Mesenchymal stem cell (in vitro differentiated cells and primary cell): Measurements from ENCODE around the gene PAPLN. TPM values are rescaled to one million over a fixed set of nuclear protein-coding genes. Genes with fewer than 3 reads are reported as not detected.

ENCODE experiments used
- DNase-seq: peaks from one replicate; pipeline ENCODE4 v3.0.0-alpha.2; 2013
- H2AFZ ChIP-seq: one replicate; pipeline ENCODE4 v1.6.1; 2013; ENCODE audit warnings: low read depth, mild to moderate bottlenecking, control low read depth, inconsistent platforms, low read length, moderate library complexity
- H2AK5ac ChIP-seq: 2 replicates; pipeline ENCODE4 v1.6.1; 2013; ENCODE audit warnings: low read length, moderate library complexity, mild to moderate bottlenecking, inconsistent platforms; ENCODE audit not compliant: severe bottlenecking
- H2BK120ac ChIP-seq: one replicate; pipeline ENCODE4 v1.6.1; 2013; ENCODE audit warnings: low read depth, mild to moderate bottlenecking, inconsistent platforms, low read length, moderate library complexity
- H2BK12ac ChIP-seq, 2 experiments: one replicate each; pipeline ENCODE4 v1.6.1; 2013; ENCODE audit warnings: inconsistent platforms in 2 of 2, low read length in 2 of 2, mild to moderate bottlenecking in 2 of 2, moderate library complexity in 2 of 2, control low read depth in 1 of 2
- H2BK15ac ChIP-seq: one replicate; pipeline ENCODE4 v1.6.1; 2013; ENCODE audit warnings: mild to moderate bottlenecking, low read depth, inconsistent platforms; ENCODE audit not compliant: poor library complexity, severe bottlenecking
- H2BK5ac ChIP-seq: 2 replicates; pipeline ENCODE4 v1.6.1; 2013; ENCODE audit warnings: low read depth, mild to moderate bottlenecking, low read length, control low read depth, inconsistent platforms; ENCODE audit not compliant: poor library complexity, severe bottlenecking
- H3K14ac ChIP-seq, 2 experiments: one replicate each; pipeline ENCODE4 v1.6.1; 2013; ENCODE audit warnings: inconsistent platforms in 2 of 2, low read length in 2 of 2, control low read depth in 1 of 2, mild to moderate bottlenecking in 1 of 2, moderate library complexity in 1 of 2
- H3K18ac ChIP-seq, 2 experiments: one replicate each; pipeline ENCODE4 v1.6.1; 2013; ENCODE audit warnings: inconsistent platforms in 2 of 2, low read length in 2 of 2, control low read depth in 1 of 2, low read depth in 1 of 2, mild to moderate bottlenecking in 1 of 2
- H3K23ac ChIP-seq, 2 experiments: one replicate each; pipeline ENCODE4 v1.6.1; 2013; ENCODE audit warnings: inconsistent platforms in 2 of 2, low read length in 2 of 2, mild to moderate bottlenecking in 2 of 2, moderate library complexity in 2 of 2, control low read depth in 1 of 2
- H3K27ac ChIP-seq: 2 replicates; pipeline ENCODE4 v1.5.1; 2013; ENCODE audit warnings: mild to moderate bottlenecking, moderate library complexity, low read length, control low read depth, inconsistent platforms; ENCODE audit not compliant: poor library complexity, severe bottlenecking
- H3K27me3 ChIP-seq, 2 experiments: 2 replicates each; pipeline versions ENCODE4 v1.6.1 to v1.7.0; 2013; ENCODE audit warnings: low read length in 2 of 2, mild to moderate bottlenecking in 2 of 2, moderate library complexity in 2 of 2, control low read depth in 1 of 2, inconsistent platforms in 1 of 2; ENCODE audit not compliant: control insufficient read depth in 1 of 2, insufficient read depth in 1 of 2
- H3K36me3 ChIP-seq, 2 experiments: 2 replicates each; pipeline versions ENCODE4 v1.6.1 to v1.7.0; 2013; ENCODE audit warnings: low read length in 2 of 2, control low read depth in 1 of 2, inconsistent platforms in 1 of 2, low read depth in 1 of 2, mild to moderate bottlenecking in 1 of 2; ENCODE audit not compliant: insufficient read depth in 2 of 2, control insufficient read depth in 1 of 2
- H3K4ac ChIP-seq, 2 experiments: one replicate each; pipeline ENCODE4 v1.6.1; 2013; ENCODE audit warnings: inconsistent platforms in 2 of 2, low read length in 2 of 2, mild to moderate bottlenecking in 2 of 2, moderate library complexity in 2 of 2, control low read depth in 1 of 2, low read depth in 1 of 2
- H3K4me1 ChIP-seq: 2 replicates; pipeline ENCODE4 v1.6.1; 2013; ENCODE audit warnings: low read depth, low read length, control low read depth; ENCODE audit not compliant: control insufficient read depth, insufficient read depth
- H3K4me2 ChIP-seq: 2 replicates; pipeline ENCODE4 v1.6.1; 2013; ENCODE audit warnings: low read length, mild to moderate bottlenecking, inconsistent platforms; ENCODE audit not compliant: poor library complexity, severe bottlenecking
- H3K4me3 ChIP-seq, 2 experiments: 2 replicates each; pipeline versions ENCODE4 v1.5.1 to v1.7.0; 2013; ENCODE audit warnings: low read length in 2 of 2, mild to moderate bottlenecking in 2 of 2, control low read depth in 1 of 2, low read depth in 1 of 2; ENCODE audit not compliant: insufficient read depth in 1 of 2
- H3K79me1 ChIP-seq: replicated peaks from 2 replicates; pipeline ENCODE4 v1.6.1; 2013; ENCODE audit warnings: mild to moderate bottlenecking, control low read depth, low read length, inconsistent platforms; ENCODE audit not compliant: poor library complexity, severe bottlenecking
- H3K9ac ChIP-seq: 2 replicates; pipeline ENCODE4 v1.7.0; 2013; ENCODE audit warnings: mild to moderate bottlenecking, low read length, moderate library complexity
- H3K9me3 ChIP-seq: 2 replicates; pipeline ENCODE4 v1.7.0; 2013; ENCODE audit warnings: mild to moderate bottlenecking, low read length; ENCODE audit not compliant: control insufficient read depth
- H4K8ac ChIP-seq: one replicate; pipeline ENCODE4 v1.6.1; 2013; ENCODE audit warnings: inconsistent platforms, mild to moderate bottlenecking, low read length, moderate library complexity
- H4K91ac ChIP-seq: one replicate; pipeline ENCODE4 v1.6.1; 2013; ENCODE audit warnings: mild to moderate bottlenecking, low read length, inconsistent platforms
- WGBS: methylation state at CpG from one replicate; pipeline ENCODE4 v1.1.7; 2013; ENCODE audit warnings: mixed read lengths; 5-methylcytosine and 5-hydroxymethylcytosine counted together
- small RNA-seq: library from polyadenylated mRNA; stranded (forward); fragments of <200 nt; extraction: miRNeasy Mini kit (QIAGEN cat#:217004); gene quantifications from one replicate; pipeline ENCODE3, GENCODE V24; 2013; ENCODE audit warnings: low read depth

Gene PAPLN

DNA sequence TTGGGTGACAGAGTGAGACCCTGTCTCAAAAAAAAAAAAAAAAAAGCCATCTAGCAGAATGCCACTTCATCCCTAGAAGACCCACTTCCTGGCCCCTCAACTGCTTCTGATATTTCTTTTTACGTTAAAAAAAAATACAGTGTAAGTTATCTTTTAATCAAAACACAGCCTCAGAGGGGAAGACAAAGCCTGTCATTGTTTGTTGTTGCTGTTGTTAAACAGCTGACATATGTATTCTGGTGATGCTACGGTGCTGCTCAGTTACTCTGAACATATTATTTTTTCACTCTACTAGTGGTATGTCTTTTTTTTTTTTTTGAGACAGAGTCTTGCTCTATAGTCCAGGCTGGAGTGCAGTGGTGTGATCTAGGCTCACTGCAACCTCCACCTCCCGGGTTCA lies 75.4 kb downstream of the PAPLN start:
- no peak overlapping the region for H4K8ac ChIP-seq
- H2AFZ ChIP-seq, result no peak overlapping the region
- DNase-seq, result no peak
- no peak overlapping the region for H3K4ac ChIP-seq
- H3K4me1 ChIP-seq, result no peaks in the 10 kb centered on the region
- H3K27me3 ChIP-seq, result no peaks in the 10 kb centered on the region
- WGBS, result 100% methylated on average over 1 of the region's 3 CpGs
- H3K27ac ChIP-seq, result no peak overlapping the region
- peaks cover 7% of the 10 kb centered on the region for H3K79me1 ChIP-seq
- H2BK15ac ChIP-seq, result no peak overlapping the region
- no peak overlapping the region for H2AK5ac ChIP-seq
- H3K23ac ChIP-seq, result no peak overlapping the region
- H2BK120ac ChIP-seq, result no peak overlapping the region
- no peak overlapping the region for H4K91ac ChIP-seq
- no peak overlapping the region for H3K4me3 ChIP-seq
- H3K9me3 ChIP-seq, result no peaks in the 10 kb centered on the region
- no peak overlapping the region for H3K4me2 ChIP-seq
- H3K9ac ChIP-seq, result no peak overlapping the region
- H2BK12ac ChIP-seq, result no peak overlapping the region
- peaks cover 0 to 34% of the 10 kb centered on the region in 2 experiments for H3K36me3 ChIP-seq
- no peak overlapping the region for H3K18ac ChIP-seq
- H2BK5ac ChIP-seq, result no peak overlapping the region
- no peak overlapping the region for H3K14ac ChIP-seq

DNA sequence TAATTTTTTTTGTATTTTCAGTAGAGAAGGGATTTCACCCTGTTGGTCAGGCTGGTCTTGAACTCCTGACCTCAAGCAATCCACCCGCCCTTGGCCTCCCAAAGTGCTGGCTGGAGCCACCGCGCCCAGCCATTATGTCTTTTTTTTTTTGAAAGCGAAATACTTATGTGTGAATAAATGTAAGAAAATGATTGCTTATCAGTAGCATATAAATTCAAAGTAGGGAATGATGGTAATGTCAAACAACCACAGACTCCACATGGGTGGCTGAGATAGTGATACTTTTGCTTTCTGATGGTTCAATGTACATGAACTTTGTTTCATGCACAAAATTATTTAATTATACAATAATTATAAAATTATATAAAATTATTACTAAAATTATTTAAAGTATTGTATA lies 75.8 kb downstream of the PAPLN start:
- Histone ChIP-seq H2AK5ac (no peak overlapping the region), H2BK5ac (no peak overlapping the region), H4K8ac (no peak overlapping the region), H3K27me3 (no peaks in the 10 kb centered on the region), H4K91ac (no peak overlapping the region), H2BK12ac (no peak overlapping the region), H3K4me2 (no peak overlapping the region), H2BK15ac (no peak overlapping the region), H3K9ac (no peak overlapping the region), H3K23ac (no peak overlapping the region), H3K79me1 (peaks cover 7% of the 10 kb centered on the region), H3K36me3 (peaks cover 0 to 36% of the 10 kb centered on the region in 2 experiments), H3K4me3 (no peak overlapping the region), H3K4ac (no peak overlapping the region), H3K14ac (no peak overlapping the region), H2AFZ (no peak overlapping the region), H3K4me1 (no peaks in the 10 kb centered on the region), H2BK120ac (no peak overlapping the region), H3K9me3 (no peaks in the 10 kb centered on the region), H3K18ac (no peak overlapping the region), H3K27ac (no peak overlapping the region)
- DNase-seq, result no peak
- 100% methylated on average over 4 of the region's 4 CpGs for WGBS

DNA sequence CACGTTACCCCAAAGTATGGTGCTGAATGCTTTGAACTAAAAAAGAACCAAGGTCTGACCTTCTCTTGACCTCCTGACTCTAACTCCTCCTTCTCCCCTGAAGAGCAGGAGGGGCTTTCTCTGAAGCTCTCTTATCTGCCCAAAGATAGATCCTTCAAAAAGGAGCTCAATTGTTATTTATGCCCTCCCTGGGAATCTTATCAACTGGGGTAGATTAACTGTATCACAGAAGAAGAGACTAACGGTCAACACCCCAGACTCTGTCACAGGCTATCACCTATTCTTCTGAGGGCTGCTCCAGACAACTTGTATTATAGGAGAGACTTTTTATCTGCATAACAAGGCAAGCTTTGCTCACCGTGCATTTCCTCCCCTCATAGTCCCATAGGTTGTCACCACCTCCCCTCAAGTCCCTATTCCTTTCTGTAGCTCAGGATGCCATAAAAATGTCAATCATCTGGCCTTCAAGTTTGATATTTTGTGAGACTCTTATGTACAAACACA lies 86.6 kb downstream of the PAPLN start:
- Histone ChIP-seq H2AK5ac (no peak overlapping the region), H4K91ac (no peak overlapping the region), H3K23ac (no peak overlapping the region), H3K79me1 (peaks cover 14% of the 10 kb centered on the region), H3K9me3 (no peaks in the 10 kb centered on the region), H2BK12ac (no peak overlapping the region), H3K18ac (no peak overlapping the region), H3K36me3 (peaks cover 0 to 55% of the 10 kb centered on the region in 2 experiments), H3K14ac (no peak overlapping the region), H3K4me1 (no peaks in the 10 kb centered on the region), H2BK15ac (no peak overlapping the region), H3K27ac (no peak overlapping the region), H2BK5ac (no peak overlapping the region), H2BK120ac (no peak overlapping the region), H4K8ac (no peak overlapping the region), H3K4me2 (no peak overlapping the region), H2AFZ (no peak overlapping the region), H3K4me3 (no peak overlapping the region), H3K9ac (no peak overlapping the region), H3K4ac (no peak overlapping the region), H3K27me3 (no peaks in the 10 kb centered on the region)
- DNase-seq, result no peak
- 52% methylated on average over 3 of the region's 3 CpGs for WGBS

Small RNAs within 50 kb of the gene (small RNA-seq; reads per million reads assigned to genes)
- gene AC004858.1, result not detected
- not detected for gene RNU6-419P
